HG03139 (cell line): Measurements from ENCODE around the gene GHDC.
"Not testable (repeated sequence)": the region's sequence is repeated elsewhere in the genome, so short reads cannot be mapped to it uniquely, and the experiment has no call there.

Experiments
- ATAC-seq: cut with Tn5 transposase; IDR thresholded peaks from one replicate; pipeline ENCODE4 v1.9.1; 2021; ENCODE audit not compliant: unreplicated experiment

The GHDC gene

GRCh38 chr17:42203354-42203753 lies 9.1 kb upstream of the GHDC start:
- no peak for ATAC-seq

GRCh38 chr17:42202696-42203095 lies 8.4 kb upstream of the GHDC start:
- no peak for ATAC-seq

- ATAC-seq = no peak
Observed at GRCh38 chr17:42202159-42202558, 7.9 kb upstream of the GHDC start.

GRCh38 chr17:42201458-42201772 lies 7.1 kb upstream of the GHDC start:
- no peak for ATAC-seq

- no peak for ATAC-seq
Observed at GRCh38 chr17:42200706-42201457, 6.6 kb upstream of the GHDC start.

GRCh38 chr17:42199416-42200011 lies 5.2 kb upstream of the GHDC start:
- no peak for ATAC-seq

GRCh38 chr17:42198897-42199296 lies 4.6 kb upstream of the GHDC start:
- no peak for ATAC-seq

GRCh38 chr17:42197564-42198156 lies 3.4 kb upstream of the GHDC start:
- ATAC-seq = no peak

GRCh38 chr17:42193216-42193968 lies 902 bp downstream of the GHDC start:
- ATAC-seq = no peak

GRCh38 chr17:42192189-42193126 lies 1.8 kb downstream of the GHDC start:
- ATAC-seq = no peak

GRCh38 chr17:42191275-42191608 lies 3.1 kb downstream of the GHDC start:
- ATAC-seq = no peak

GRCh38 chr17:42190491-42191274 lies 3.6 kb downstream of the GHDC start:
- no peak for ATAC-seq

- ATAC-seq = no peak
Observed at GRCh38 chr17:42189651-42189965, 4.7 kb downstream of the GHDC start.

GRCh38 chr17:42188749-42189650 lies 5.3 kb downstream of the GHDC start:
- no peak for ATAC-seq

- ATAC-seq = no peak
Observed at GRCh38 chr17:42187833-42188232, 6.5 kb downstream of the GHDC start.

- ATAC-seq = not testable (repeated sequence)
Observed at GRCh38 chr17:42186191-42186590, 8.1 kb downstream of the GHDC start.

- ATAC-seq = no peak
Observed at GRCh38 chr17:42185621-42185930, 8.7 kb downstream of the GHDC start.

GRCh38 chr17:42184713-42185620 lies 9.3 kb downstream of the GHDC start, which contains the start of gene HCRT:
HCRT (minus strand) TSS chr17:42185452; CDS start chr17:42185365, 87 bp downstream.
- no peak for ATAC-seq
